GM18861 (cell line): ENCODE results near the gene DUOX2.
"Not testable (repeated sequence)": the region's sequence is repeated elsewhere in the genome, so short reads cannot be mapped to it uniquely, and the experiment has no call there.

Experiments used
- ATAC-seq: cut with Tn5 transposase; IDR thresholded peaks from one replicate; pipeline ENCODE4 v1.9.1; 2021; ENCODE audit not compliant: unreplicated experiment

Gene DUOX2

GRCh38 chr15:45120081-45120972 is 6.4 kb upstream of the DUOX2 start:
- no peak for ATAC-seq

- ATAC-seq = no peak
Observed at GRCh38 chr15:45118996-45119395, 5.0 kb upstream of the DUOX2 start.

- ATAC-seq = peak; percentile 94
Observed at GRCh38 chr15:45118131-45118588, 4.2 kb upstream of the DUOX2 start.

DNA sequence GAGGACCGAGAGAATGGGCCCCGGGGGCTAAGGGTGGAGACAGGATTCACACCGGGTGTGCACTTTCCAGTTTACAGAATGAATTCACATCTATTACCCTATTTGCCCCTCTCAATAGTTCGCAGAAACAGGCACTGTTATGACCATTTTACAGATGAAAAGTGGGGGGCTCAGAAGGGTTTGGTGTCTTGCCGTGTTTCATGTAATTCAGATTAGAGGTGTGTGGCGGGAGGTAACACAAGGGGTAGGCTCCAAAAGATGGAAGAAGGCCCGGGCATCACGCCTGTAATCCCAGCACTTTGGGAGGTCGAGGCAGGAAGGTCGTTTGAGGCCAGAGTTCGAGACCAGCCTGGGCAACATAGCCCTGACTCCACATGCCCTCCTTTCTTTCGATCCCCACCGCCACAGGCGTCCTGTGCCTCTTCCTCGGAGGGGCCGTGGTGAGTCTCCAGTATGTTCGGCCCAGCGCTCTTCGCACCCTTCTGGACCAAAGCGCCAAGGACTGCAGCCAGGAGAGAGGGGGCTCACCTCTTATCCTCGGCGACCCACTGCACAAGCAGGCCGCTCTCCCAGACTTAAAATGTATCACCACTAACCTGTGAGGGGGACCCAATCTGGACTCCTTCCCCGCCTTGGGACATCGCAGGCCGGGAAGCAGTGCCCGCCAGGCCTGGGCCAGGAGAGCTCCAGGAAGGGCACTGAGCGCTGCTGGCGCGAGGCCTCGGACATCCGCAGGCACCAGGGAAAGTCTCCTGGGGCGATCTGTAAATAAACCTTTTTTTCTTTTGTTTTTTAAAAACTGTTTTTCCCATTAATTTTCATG is 3.5 kb upstream of the DUOX2 start:
- no peak for ATAC-seq

- no peak for ATAC-seq
Observed at GRCh38 chr15:45116482-45117307, 2.7 kb upstream of the DUOX2 start.

GRCh38 chr15:45116006-45116481 is 2.1 kb upstream of the DUOX2 start:
- no peak for ATAC-seq

DNA sequence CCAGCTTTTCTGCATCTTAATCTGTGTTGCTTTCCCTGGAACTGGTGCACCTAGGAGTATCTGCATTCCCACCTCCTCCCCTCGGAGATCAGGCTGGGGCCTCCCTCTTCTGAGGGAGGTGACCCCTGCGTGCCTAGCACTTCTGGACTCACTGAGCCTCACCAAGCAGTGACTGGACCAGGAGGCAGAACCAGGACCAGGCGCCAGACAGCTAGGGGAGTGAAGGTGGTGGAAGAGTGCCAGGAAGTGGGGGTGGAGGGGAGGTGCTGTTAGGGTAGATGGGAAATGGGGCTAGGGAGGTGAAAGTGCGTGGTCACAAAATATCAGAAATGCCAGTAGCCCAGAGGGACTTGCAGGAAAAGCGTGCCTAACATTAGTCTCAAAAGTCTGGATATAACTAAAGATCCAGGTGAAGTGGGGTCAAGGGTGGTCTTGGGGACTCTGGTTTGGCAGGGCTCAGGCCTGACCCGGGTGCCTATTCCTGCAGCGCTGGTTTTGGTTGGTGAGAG is 1.4 kb upstream of the DUOX2 start:
- ATAC-seq = no peak

GRCh38 chr15:45114751-45115085 is 746 bp upstream of the DUOX2 start:
- ATAC-seq = no peak

DNA sequence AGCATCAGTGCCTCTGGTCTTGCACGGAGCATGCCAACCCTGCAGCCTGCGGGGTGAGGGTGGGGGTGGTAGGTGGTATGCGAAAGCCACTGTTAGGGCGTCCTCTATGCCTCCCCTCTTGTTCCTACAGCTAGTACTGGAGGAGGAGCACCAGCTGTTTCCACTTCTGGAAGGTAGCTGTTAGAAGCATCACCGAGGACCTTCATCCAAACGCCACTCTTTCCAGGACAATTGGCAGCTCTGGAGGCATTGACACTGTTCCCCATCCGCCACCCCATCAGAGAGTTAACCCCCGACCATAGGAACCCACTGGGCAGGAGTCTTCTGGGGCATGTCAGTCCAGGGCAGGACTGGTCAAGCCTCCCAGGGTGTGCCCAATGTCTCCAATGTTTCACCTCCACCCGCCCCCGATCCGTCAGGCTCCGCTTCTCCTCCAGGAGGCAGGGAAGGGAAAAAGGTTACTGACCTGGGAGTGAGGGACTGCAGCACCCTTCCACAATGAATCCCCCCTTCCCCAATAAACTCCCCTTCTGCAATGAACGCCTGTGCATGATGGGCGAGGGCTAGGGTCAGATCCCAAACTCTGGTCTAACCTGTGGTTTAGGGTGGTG is 487 bp downstream of the DUOX2 start:
- ATAC-seq = no peak

GRCh38 chr15:45112591-45113379 is 1.2 kb downstream of the DUOX2 start:
- no peak for ATAC-seq

DNA sequence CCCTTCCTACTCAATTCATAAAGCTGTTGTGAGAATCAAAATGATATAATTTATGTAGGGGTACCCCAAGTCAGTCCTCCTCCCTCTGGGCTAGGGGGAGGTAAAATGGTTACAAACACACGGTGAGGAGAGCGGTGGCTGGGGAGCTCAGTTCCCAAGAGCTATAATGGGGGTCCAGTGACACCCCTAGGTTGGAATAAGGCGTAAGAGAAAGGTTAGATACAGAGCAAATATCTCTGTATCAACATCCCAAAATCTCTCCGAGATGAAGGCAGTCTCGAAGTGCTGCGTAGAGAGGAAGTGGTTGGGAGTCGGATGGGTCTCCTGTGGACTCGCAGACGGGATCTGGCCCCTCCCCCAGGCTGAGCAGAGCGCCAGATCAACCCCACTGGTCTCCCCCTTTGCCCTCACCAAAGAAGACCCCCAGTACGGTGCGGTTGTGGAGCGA is 1.8 kb downstream of the DUOX2 start:
- ATAC-seq = no peak

DNA sequence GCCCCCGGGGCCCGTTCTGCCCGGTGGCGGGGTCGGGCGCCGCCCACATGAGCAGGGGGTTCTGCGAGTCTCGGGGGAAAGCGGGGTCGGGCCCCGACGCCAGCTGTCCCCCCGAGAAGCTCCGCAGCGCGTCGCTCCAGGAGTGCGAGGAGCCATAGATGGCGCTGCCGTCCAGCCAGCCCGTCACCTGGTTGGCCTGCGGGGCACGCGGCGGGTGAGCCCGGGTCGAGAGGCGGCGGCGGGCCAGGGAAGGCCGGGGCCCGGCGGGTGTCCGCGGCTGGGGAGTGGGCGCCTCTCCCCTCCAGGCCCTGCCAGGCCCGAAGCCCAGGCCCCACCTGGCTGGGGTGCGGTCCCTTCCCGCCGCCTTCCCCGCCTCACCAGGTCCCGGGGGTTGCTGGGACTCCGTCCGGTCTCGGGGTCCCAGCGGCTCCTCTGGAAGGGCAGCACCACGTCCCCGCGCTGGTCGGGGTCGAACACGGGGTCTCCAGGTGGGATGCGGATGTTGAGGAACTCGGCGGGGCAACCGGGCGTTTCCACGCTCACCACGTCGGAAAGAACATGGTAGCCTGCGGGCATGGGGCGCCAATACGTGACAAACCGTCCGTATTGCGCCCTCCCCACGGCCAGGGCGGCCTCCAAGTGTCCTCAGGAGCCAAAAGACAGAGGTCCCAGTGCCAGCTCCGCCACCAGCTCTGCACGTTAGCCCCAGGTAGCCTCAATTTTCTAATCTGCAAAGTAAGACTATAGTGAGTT is 2.4 kb downstream of the DUOX2 start:
- ATAC-seq = no peak

GRCh38 chr15:45110256-45110820 is 3.6 kb downstream of the DUOX2 start:
- ATAC-seq = no peak

DNA sequence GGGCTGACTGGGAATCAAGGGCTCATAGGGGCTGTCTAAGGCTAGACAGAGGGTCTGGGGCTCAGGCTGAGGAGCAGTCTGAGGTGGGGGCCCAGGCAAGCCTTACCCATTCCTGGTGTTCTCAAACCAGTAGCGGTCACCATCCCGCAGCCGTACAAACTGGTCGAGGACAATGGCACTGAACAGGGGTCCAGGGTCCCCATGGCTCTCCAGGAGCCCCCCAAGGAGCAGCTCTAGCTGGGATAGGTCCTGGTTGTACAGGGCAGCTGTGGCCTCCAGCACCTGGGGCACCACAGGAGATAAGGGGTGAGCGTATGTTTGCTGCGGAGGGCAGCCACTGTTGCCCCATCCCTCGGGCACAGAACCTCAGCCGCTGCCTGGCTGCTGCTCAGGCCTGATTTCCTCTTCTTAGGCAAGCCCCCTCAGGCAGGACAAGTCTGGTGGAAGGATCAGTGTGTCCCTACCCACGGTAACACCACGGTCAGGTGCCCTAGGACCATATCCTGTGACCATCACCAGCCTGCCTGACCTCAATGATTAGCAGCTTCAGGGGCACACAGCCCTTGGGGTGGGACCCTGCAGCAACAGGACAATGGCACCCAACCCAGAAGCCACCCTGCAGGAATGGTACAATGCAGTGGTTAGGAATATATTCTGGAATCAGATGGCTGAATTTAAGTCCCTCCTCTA is 5.9 kb downstream of the DUOX2 start:
- no peak for ATAC-seq

GRCh38 chr15:45106002-45106790 is 7.8 kb downstream of the DUOX2 start:
- no peak for ATAC-seq

GRCh38 chr15:45105586-45105985 is 8.4 kb downstream of the DUOX2 start:
- no peak for ATAC-seq

DNA sequence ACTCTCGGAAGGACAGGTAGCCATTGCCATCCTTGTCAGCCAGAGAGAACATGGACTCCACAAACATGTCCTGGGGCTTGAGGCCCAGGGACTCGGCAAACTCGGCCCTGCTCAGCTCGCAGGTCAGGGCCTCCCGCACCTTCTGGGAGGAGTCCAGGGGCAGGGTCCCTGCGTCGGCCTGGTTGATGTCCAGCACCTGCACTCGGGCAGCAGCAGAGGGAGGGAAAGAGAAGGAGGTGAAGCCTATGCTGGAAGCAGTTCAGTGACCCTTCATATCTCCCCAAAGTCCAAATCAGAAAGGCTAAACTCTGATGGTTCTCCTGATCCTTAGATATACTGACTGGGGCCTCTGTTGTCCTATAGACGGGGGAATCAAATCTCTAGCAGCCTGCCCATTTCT is 9.8 kb downstream of the DUOX2 start:
- not testable (repeated sequence) for ATAC-seq
